D721Med (cell line): ENCODE measurements around the gene SPPL2B.
"Not testable (repeated sequence)": the region's sequence is repeated elsewhere in the genome, so short reads cannot be mapped to it uniquely, and the experiment has no call there.

Experiments
- DNase-seq: peaks from one replicate; pipeline ENCODE4 v3.0.0; 2011; ENCODE audit warnings: low spot score; ENCODE audit not compliant: insufficient read length
- FAIRE-seq: peaks from 2 replicates; lab custom pipeline; 2011; peaks lifted over from hg19 to GRCh38; lab: Jason Lieb, UNC
- CTCF ChIP-seq: IDR thresholded peaks from 2 replicates; pipeline ENCODE4 v1.5.1; 2012; ENCODE audit warnings: mild to moderate bottlenecking, control low read depth; ENCODE audit not compliant: insufficient read depth; ENCODE audit errors: missing control alignments

Gene SPPL2B

DNA sequence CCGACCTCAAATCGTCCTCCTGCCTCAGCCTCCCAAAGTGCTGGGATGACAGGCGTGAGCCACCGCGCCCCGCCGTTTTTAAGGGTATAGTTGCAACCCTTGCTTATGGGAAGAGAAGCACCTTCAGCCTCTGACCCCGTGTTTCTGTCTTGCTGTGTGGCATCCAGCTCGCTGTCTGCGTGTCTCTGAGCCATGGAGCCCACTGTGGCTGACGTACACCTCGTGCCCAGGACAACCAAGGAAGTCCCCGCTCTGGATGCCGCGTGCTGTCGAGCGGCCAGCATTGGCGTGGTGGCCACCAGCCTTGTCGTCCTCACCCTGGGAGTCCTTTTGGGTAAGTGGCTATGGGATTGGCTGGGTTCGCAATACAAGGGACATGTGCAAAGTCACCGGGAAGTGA lies 61.1 kb downstream of the SPPL2B start:
- no peak for FAIRE-seq
- no peak for TF ChIP-seq CTCF
- DNase-seq = no peak

- DNase-seq (no peak), FAIRE-seq (no peak)
- peak; percentile 75 for TF ChIP-seq CTCF
These were observed 62.7 kb downstream of the SPPL2B start for GRCh38 chr19:2391118-2391725.

GRCh38 chr19:2392366-2392765 lies 63.9 kb downstream of the SPPL2B start:
- FAIRE-seq = no peak
- no peak for TF ChIP-seq CTCF
- no peak for DNase-seq

- FAIRE-seq, DNase-seq: not testable (repeated sequence)
These were observed 64.4 kb downstream of the SPPL2B start for GRCh38 chr19:2392899-2393298.

GRCh38 chr19:2394054-2394441 lies 65.6 kb downstream of the SPPL2B start:
- no peak for FAIRE-seq

GRCh38 chr19:2394442-2395292 lies 66.2 kb downstream of the SPPL2B start:
- no peak for DNase-seq
- FAIRE-seq = no peak
- no peak for TF ChIP-seq CTCF

More at GRCh38 chr19:2394054-2394441, 65.6 kb downstream of the SPPL2B start:
- no peak for DNase-seq
- no peak for TF ChIP-seq CTCF

GRCh38 chr19:2395293-2395829 lies 66.9 kb downstream of the SPPL2B start:
- DNase-seq, FAIRE-seq: not testable (repeated sequence)

- DNase-seq, FAIRE-seq: not testable (repeated sequence)
These were observed 68.7 kb downstream of the SPPL2B start for GRCh38 chr19:2397173-2397572.
